Dedifferentiated amniotic fluid mesenchymal stem cell (primary cell): Measurements from ENCODE around the gene HIF1AN.

Source experiments
- DNase-seq: peaks from one replicate; pipeline ENCODE4 v3.0.0-alpha.2; 2016; ENCODE audit errors: extremely low spot score

HIF1AN gene

DNA sequence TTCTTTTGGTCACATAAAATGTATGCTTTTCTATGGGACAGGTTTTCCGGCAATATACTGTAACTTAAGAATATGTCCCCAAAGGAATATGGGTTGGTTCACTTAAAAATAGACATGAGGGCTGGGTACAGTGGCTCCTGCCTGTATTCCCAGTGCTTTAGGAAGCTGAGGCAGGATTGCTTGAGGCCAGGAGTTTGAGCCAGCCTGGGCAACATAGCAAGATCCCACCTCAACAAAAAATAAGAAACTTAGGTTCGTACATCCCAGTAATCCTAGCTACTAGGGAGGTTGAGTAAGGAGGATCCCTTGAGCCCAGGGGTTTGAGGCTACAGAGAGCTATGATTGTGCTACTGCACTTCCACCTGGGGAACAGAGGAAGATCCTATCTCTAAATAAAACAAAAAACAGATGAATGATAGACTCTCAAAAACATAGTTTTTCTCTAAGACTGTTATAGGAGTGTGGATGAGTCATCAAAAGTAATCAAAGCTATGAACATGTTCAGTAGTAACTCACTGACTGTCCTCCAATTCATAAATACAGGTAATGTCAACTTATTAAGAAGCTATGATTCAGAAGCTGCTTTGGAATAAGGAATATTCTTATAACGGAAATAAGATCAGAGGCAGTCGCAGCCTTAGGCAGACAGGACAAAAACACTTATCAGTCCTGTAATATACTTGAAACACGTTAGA lies 13.5 kb upstream of the HIF1AN start:
- no peak for DNase-seq

DNA sequence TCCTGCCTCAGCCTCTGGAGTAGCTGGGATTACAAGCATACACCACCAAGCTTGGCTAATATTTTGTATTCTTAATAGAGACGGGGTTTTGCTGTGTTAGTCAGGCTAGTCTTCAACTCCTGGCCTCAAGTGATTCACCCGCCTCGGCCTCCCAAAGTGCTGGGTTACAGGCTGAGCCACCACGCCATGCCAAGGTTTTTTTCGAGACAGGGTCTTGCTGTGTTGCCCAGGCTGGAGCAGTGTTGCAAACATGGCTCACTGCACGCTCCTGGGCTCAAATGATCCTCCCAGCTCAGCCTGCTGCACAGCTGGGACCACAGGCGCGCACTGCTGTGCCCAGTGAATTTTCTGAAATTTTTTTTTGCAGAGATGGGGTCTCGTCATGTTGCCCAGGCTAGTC lies 12.8 kb upstream of the HIF1AN start:
- no peak for DNase-seq

DNA sequence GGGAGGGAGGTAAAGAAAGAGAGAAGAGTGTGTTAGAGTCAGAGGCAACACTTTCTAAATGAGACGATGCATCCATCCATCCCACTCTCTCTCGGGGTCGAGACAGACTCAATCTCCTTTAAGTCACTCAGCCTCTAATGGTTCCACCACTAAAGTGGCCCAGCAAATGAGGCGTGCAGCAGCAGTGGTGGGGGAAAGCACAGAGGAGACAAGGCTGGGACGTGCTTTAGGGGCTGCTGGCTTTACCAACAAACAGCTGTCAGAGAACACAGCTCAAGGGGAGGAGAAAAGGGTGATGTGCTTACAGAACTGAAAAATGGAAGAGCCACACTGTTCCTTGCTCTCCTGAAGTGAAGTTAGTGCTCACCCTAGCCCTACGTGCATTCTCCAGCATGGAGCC lies 11.5 kb upstream of the HIF1AN start:
- no peak for DNase-seq

- DNase-seq = no peak
These were observed 11.1 kb upstream of the HIF1AN start for GRCh38 chr10:100524638-100525037.

DNA sequence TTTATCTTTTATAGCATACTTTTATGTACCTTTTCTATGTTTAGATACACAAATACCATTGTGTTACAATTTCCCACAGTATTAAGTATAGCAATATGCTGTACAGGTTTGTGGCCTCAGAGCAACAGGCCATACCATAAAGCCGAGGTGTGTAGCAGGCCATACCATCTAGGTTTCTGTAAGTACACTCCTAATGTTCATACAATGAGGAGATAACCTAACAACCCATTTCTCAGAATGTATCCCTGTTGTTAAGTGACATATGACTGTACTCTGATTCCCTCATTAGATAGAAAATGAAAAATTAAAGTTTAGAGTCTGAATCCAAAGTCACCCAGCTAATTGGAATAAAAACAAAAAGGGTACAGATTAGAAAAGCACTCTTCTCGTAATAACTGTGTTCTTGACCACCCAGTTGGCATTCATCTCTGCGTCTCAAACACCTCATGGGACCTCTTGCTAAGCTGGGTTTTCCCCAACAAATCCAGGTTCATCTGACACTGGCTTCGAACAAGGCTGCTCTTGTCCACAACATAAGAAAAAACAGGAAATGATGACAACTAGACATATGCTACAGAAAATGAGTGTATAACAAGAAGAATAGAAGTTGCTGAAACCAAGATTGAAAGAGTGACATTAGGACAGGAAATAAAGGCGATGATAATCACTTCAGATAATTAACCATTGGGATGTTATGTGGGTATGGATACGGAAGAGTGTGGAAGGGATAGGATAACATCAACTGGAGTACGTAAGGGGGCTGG lies 7.4 kb upstream of the HIF1AN start:
- DNase-seq = no peak

GRCh38 chr10:100528921-100529474 lies 6.7 kb upstream of the HIF1AN start:
- DNase-seq = no peak

GRCh38 chr10:100529475-100530298 lies 6.1 kb upstream of the HIF1AN start, which contains the start of gene NDUFB8:
Gene NDUFB8, minus strand, starts transcription at chr10:100529871. Its CDS starts 20 bp downstream, at chr10:100529851.
- peak; percentile 84 for DNase-seq

- no peak for DNase-seq
These were observed 4.0 kb upstream of the HIF1AN start for GRCh38 chr10:100531761-100532160.

DNA sequence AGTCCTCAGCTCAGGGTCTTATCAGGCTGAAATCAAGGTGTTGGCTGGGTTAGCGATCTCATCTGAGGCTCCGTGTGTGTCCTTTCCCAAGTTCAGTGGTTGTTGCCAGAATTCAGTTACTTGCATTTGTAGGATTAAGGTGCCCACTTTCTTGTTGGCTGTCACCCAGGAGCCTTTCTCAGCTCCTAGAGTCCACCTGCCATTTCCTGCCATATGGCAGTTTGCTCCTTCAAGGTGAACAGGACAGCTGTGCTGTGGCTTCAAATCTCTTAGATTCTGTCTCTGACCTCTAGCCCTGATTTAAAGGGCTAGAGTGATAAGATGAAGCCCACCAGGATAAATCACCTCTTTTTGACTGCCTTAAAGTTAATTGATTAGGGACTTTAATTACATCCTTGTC lies 1.0 kb upstream of the HIF1AN start:
- no peak for DNase-seq

GRCh38 chr10:100535338-100535714 lies 417 bp upstream of the HIF1AN start:
- no peak for DNase-seq

GRCh38 chr10:100537475-100537874 lies 1.7 kb downstream of the HIF1AN start:
- no peak for DNase-seq

GRCh38 chr10:100544950-100545349 lies 9.2 kb downstream of the HIF1AN start:
- no peak for DNase-seq

DNA sequence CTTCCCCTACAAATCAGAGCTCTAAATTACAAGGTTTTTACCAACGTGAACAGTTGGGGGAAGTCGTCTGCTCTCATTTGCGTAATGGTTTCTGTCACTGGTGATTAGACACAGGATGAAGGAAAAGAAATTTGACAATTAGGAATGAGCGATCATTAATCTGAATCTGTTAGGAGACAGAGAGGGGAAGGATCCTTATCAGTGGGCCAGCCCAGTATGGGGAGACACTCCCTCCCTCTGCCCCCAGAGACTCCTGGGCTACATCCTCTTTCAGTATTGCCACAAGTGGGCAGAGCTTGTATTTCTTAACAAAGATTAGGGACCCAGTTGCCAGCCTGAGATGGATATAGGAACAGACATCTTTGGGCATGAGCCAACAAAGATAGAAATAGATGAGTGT lies 15.5 kb downstream of the HIF1AN start:
- no peak for DNase-seq

- DNase-seq = no peak
These were observed 16.0 kb downstream of the HIF1AN start for GRCh38 chr10:100551738-100552137.

DNA sequence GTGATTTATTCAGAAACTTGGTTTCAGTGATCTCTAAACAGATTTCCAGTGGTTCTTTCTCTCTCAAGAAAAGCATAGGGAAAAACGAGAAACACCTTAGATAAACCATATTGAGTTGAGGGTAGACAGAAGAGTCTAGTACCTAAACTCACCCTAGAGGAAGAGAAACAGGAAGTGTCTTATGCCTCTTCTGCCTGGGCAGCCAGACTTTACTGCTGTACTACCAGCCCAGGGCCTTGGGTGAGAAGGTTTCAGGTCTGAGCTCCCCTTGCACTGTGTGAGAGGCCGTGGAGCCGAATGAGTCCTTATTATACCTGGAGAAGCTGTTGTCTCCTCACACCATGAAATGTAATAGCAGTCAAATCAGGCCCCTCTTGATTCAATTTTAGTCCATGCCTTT lies 18.2 kb downstream of the HIF1AN start:
- no peak for DNase-seq

DNA sequence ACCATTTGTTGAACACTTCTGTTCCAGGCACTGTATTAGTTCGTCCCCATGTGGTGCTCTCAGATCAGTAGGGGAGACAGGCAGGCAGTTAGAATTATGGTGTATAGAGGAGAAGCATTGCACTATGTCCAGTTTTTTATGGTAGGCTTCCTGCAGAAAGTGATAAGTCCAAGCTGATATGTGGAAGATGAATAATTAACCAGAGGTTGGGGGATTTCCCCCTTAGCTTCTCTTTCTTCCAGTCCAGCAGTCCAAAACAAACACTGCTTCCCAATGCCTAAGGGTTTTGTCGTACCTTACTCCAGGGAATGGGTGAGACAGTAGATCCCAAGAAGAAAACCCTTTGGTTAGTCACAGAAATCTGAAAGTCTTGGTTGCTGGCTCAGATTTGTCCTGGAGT lies 19.2 kb downstream of the HIF1AN start:
- no peak for DNase-seq

DNA sequence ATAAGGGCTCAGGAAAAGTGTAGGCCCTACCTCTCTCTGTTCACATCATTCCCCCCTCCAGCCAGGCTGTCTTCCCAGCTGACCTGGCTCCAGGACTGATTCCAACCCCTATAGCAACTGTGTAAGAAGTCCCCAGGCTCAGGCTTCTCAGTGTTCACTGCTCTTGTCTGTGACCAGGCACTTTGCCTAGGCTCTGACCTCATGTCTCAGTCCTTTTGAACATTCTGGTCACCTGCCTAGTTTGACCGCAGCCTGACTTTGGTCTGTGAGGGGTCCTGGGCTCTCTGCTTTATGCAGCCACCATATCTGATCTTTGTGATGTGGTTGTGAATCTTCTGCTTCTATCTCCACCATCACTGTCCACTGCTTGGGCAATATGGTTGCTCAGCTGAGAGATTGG lies 24.5 kb downstream of the HIF1AN start:
- no peak for DNase-seq

- no peak for DNase-seq
These were observed 25.3 kb downstream of the HIF1AN start for GRCh38 chr10:100561005-100561404.

GRCh38 chr10:100562008-100562672 lies 26.4 kb downstream of the HIF1AN start:
- DNase-seq = no peak

GRCh38 chr10:100565206-100565985 lies 29.7 kb downstream of the HIF1AN start:
- DNase-seq = no peak

DNA sequence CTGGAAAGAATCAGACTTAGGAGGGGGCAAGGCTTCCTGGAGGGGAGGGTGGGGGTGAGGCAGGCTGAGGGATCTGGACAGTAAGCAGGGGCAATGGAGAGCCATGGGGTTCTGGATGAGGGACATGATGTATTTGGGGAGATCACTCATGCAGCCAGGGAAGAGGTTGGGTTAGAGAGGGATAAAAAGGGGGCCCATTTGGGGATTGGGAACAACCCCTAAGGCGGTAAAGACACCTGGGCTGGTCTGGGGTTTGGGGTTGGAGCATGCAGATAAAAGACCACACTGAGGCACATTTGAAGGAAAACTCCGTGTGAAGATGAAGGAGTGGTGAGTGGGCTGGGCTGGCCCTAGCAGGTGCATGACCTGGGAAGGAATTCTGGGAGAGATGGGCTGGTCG lies 30.8 kb downstream of the HIF1AN start:
- DNase-seq = no peak
